GM08714 (cell line): ENCODE data around the gene OCA2.

ENCODE experiments used
- H3K4me3 ChIP-seq: fragments of 200-500 bp; sonication (Bioruptor generic); 2 replicates; pipeline ENCODE4 v1.5.1; 2014; ENCODE audit warnings: mild to moderate bottlenecking, low read length, inconsistent platforms
- ZNF274 ChIP-seq: IDR thresholded peaks from 2 replicates; pipeline ENCODE4 v1.6.1; 2012; ENCODE audit warnings: mild to moderate bottlenecking, low read depth, low read length

Gene OCA2

GRCh38 chr15:27935328-27935727 is 163.8 kb downstream of the OCA2 start:
- no peak for TF ChIP-seq ZNF274
- no peak overlapping the region for H3K4me3 ChIP-seq

- no peak overlapping the region for H3K4me3 ChIP-seq
- TF ChIP-seq ZNF274, result no peak
These were observed 164.3 kb downstream of the OCA2 start for GRCh38 chr15:27934782-27935181.

GRCh38 chr15:27933562-27933961 is 165.6 kb downstream of the OCA2 start:
- TF ChIP-seq ZNF274, result no peak
- no peak overlapping the region for H3K4me3 ChIP-seq

DNA sequence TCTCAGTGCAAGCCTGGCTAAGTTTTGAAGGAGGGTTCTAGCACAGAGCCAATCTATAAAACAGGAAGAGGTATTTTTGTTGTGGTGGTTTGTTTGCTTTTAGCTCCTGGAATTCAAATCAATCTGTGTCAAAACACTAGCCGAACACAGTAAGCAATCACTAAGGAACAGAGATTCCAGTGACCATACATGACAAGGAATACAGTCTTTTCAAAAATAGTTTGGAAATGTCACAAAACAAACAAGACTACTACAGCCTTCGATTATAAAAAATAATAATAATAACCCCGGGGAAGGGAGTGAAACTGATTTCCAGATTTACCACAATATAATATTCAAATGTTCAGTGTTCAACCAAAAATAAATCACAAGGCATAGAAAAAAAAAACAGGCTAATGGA is 166.5 kb downstream of the OCA2 start:
- no peak overlapping the region for H3K4me3 ChIP-seq
- no peak for TF ChIP-seq ZNF274

GRCh38 chr15:27928386-27928785 is 170.7 kb downstream of the OCA2 start:
- no peak overlapping the region for H3K4me3 ChIP-seq
- TF ChIP-seq ZNF274, result no peak

GRCh38 chr15:27912283-27912682 is 186.8 kb downstream of the OCA2 start:
- no peak for TF ChIP-seq ZNF274
- no peak overlapping the region for H3K4me3 ChIP-seq

DNA sequence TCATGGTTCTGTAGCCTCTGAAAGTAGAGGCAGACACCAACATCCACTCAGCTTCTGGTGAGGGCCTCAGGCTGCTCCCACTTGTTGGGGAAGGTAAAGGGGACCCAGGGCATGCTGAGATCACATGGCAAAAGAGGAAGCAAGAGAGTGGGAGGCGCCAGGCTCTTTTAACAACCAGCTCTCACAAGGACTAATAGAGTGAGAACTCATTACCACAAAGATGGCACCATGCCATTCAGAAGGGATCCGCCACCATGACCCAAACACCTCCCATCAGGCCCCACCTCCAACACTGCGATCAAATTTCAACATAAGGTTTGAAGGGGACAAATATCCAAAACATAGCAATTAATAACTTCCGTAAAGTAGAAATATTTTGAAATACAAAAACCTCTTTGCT is 192.3 kb downstream of the OCA2 start:
- TF ChIP-seq ZNF274, result no peak
- H3K4me3 ChIP-seq, result no peak overlapping the region

DNA sequence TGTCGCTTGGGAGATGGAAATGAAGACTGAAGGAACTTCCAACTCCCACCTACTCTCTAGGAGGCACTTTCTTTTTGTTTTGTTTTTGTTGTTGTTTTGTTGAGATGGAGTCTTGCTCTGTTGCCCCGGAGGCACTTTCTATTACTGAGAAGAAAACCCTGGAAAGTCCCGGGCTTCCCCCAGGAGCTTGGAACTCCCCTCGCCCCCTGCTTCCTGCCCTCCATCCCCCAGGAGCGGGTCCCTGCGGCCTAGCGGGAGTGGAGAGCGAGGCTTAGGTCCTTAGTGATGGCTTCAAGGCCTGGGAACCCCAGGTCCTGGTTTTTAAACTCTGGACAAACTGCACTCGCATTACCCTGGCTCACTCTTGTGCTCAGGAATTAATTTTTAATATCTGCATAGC is 195.7 kb downstream of the OCA2 start:
- no peak overlapping the region for H3K4me3 ChIP-seq
- no peak for TF ChIP-seq ZNF274

DNA sequence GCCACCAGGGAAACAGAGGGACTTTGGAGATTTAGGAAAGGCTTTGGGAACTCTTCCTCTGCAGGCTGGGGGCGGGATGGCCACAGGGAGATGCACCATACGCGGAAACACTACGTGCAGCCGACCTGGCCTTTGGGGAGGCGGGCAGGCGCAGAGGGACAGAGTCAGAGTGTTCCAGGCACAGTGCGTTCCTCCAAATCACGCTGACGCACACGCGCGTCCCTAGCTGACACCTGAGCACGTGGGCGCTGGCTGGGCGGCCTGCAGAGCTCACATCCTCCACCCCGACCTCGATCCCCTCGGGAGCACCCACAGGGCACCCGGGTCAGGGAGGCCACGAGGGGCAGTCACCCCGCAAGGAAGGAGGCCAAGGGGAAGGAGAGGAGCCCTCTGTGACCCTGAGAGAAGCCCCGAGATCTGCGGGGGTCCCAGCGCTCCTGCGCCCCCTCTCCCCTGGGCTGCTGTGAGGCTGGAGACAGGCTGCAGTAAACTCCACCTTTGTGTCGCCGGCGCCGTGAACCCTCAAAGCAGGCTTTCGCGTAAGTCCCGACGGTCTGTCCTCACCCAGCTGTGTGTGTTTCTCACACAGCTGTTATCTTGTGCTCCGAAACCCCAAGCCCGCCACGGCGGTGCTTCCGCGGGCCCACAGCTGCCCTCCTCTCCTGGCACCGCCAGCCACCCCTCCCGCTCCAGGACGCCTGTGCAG is 196.3 kb downstream of the OCA2 start:
- no peak for TF ChIP-seq ZNF274
- no peak overlapping the region for H3K4me3 ChIP-seq

DNA sequence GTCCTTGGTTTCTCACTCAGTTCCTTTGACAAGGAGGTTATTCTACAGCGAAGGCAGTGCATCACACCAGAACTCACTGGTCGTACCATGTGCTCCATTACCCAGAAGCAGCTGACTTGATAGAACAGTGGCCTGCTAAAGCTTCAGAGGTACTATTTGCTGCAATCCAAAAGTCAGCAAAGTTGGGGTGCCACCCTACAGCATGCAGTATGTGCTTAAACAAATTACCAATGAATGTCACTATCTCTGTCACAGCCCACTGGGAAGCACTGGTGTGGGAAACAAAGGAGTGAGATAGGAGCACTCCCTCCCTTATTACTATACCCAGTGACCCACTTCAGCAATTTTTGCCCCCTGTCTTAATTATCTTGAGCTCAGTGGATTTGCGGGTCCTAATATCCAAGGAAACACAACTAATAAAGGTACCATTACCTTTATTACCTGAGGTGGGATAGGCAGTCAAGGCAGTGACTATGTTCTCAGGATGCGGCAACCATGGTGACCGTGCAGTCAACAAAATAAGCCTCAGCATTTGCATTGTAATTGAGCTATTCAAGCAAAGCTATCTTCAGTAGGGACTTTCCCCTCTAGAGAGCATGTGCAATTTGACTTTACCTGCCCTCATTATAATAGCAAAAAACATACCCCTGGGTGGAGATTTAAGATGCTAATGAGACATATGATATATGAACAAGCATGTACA is 199.4 kb downstream of the OCA2 start:
- no peak for TF ChIP-seq ZNF274
- no peak overlapping the region for H3K4me3 ChIP-seq

GRCh38 chr15:27897481-27897880 is 201.6 kb downstream of the OCA2 start:
- no peak overlapping the region for H3K4me3 ChIP-seq
- TF ChIP-seq ZNF274, result no peak

GRCh38 chr15:27894645-27895044 is 204.5 kb downstream of the OCA2 start:
- no peak for TF ChIP-seq ZNF274

GRCh38 chr15:27889258-27889657 is 209.9 kb downstream of the OCA2 start:
- no peak overlapping the region for H3K4me3 ChIP-seq
- TF ChIP-seq ZNF274, result no peak

More at GRCh38 chr15:27894645-27895044, 204.5 kb downstream of the OCA2 start:
- H3K4me3 ChIP-seq, result no peak overlapping the region

GRCh38 chr15:27885201-27885600 is 213.9 kb downstream of the OCA2 start:
- H3K4me3 ChIP-seq, result no peak overlapping the region
- TF ChIP-seq ZNF274, result no peak

- no peak overlapping the region for H3K4me3 ChIP-seq
- no peak for TF ChIP-seq ZNF274
These were observed 214.4 kb downstream of the OCA2 start for GRCh38 chr15:27884726-27885125.

GRCh38 chr15:27878841-27879240 is 220.3 kb downstream of the OCA2 start:
- no peak for TF ChIP-seq ZNF274
- H3K4me3 ChIP-seq, result no peak overlapping the region

DNA sequence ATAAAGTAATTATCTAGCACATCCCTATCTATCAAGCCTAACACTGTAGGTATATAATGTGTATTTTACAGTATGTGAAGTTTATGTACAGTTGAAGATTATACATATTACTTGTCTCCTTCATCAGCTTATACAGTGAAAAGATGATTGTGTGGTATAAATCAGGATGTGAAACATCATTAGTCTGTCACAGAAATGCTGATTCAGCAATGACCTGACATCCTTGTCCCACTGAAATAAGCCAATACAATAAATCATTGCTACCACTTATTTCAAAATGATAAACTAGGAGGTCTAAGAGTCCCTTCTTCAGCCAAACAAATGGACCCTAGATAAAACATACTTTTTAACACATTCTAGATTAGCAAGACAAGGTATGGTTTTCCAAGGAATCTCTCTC is 225.3 kb downstream of the OCA2 start:
- H3K4me3 ChIP-seq, result no peak overlapping the region
- TF ChIP-seq ZNF274, result no peak
